H9 (cell line): ENCODE data around the gene FAM13C. TPM values are rescaled to one million over a fixed set of nuclear protein-coding genes. Genes with fewer than 3 reads are reported as not detected.

Experiments
- DNase-seq: peaks from one replicate; pipeline ENCODE4 v3.0.0-alpha.2; 2017
- H2AFZ ChIP-seq: one replicate; pipeline ENCODE4 v1.6.1; 2013; ENCODE audit warnings: mild to moderate bottlenecking, low read length, control low read depth, moderate library complexity
- H2AK5ac ChIP-seq: 2 replicates; pipeline ENCODE4 v1.6.1; 2013; ENCODE audit warnings: low read length, control low read depth, mixed read lengths; ENCODE audit not compliant: insufficient read length
- H2BK120ac ChIP-seq: one replicate; pipeline ENCODE4 v1.6.1; 2013; ENCODE audit warnings: low read depth, mild to moderate bottlenecking, low read length, control low read depth, inconsistent platforms; ENCODE audit not compliant: poor library complexity, severe bottlenecking
- H2BK12ac ChIP-seq: 2 replicates; pipeline ENCODE4 v1.6.1; 2013; ENCODE audit warnings: low read length, control low read depth, mixed read lengths, low read depth; ENCODE audit not compliant: insufficient read length
- H2BK15ac ChIP-seq: 2 replicates; pipeline ENCODE4 v1.6.1; 2013; ENCODE audit warnings: low read depth, low read length, control low read depth
- H2BK20ac ChIP-seq: one replicate; pipeline ENCODE4 v1.6.1; 2013; ENCODE audit warnings: low read depth, mild to moderate bottlenecking, low read length, control low read depth, inconsistent platforms; ENCODE audit not compliant: poor library complexity, severe bottlenecking
- H2BK5ac ChIP-seq: 2 replicates; pipeline ENCODE4 v1.6.1; 2013; ENCODE audit warnings: low read length, control low read depth, mixed read lengths; ENCODE audit not compliant: insufficient read length
- H3K14ac ChIP-seq: 2 replicates; pipeline ENCODE4 v1.6.1; 2013; ENCODE audit warnings: low read length, control low read depth; ENCODE audit not compliant: insufficient read depth
- H3K18ac ChIP-seq: 2 replicates; pipeline ENCODE4 v1.6.1; 2013; ENCODE audit warnings: low read depth, mild to moderate bottlenecking, mixed read lengths, low read length, control low read depth; ENCODE audit not compliant: insufficient read length
- H3K23ac ChIP-seq: 2 replicates; pipeline ENCODE4 v1.6.1; 2013; ENCODE audit warnings: low read length, control low read depth, mixed read lengths, low read depth; ENCODE audit not compliant: insufficient read length
- H3K23me2 ChIP-seq: 2 replicates; pipeline ENCODE4 v1.6.1; 2013; ENCODE audit warnings: low read depth, mild to moderate bottlenecking, mixed read lengths, low read length, control low read depth; ENCODE audit not compliant: insufficient read length, poor library complexity, severe bottlenecking
- H3K27ac ChIP-seq: 2 replicates; pipeline ENCODE4 v1.5.1; 2013; ENCODE audit warnings: low read length, control low read depth, mixed read lengths, low read depth; ENCODE audit not compliant: insufficient read length
- H3K27me3 ChIP-seq: 2 replicates; pipeline ENCODE4 v1.6.1; 2013; ENCODE audit warnings: low read length, control low read depth, inconsistent platforms; ENCODE audit not compliant: insufficient read depth
- H3K4ac ChIP-seq: 2 replicates; pipeline ENCODE4 v1.6.1; 2013; ENCODE audit warnings: low read depth, mild to moderate bottlenecking, control low read depth, inconsistent platforms, low read length, moderate library complexity
- H3K4me1 ChIP-seq: 2 replicates; pipeline ENCODE4 v1.6.1; 2013; ENCODE audit warnings: low read length, control low read depth, inconsistent platforms; ENCODE audit not compliant: insufficient read depth
- H3K4me2 ChIP-seq: 2 replicates; pipeline ENCODE4 v1.6.1; 2013; ENCODE audit warnings: low read length, control low read depth, mixed read lengths; ENCODE audit not compliant: insufficient read length, insufficient read depth
- H3K56ac ChIP-seq: 2 replicates; pipeline ENCODE4 v1.6.1; 2013; ENCODE audit warnings: low read depth, mild to moderate bottlenecking, mixed read lengths, low read length, control low read depth; ENCODE audit not compliant: insufficient read length
- H3K79me1 ChIP-seq: 2 replicates; pipeline ENCODE4 v1.6.1; 2013; ENCODE audit warnings: low read depth, mild to moderate bottlenecking, moderate library complexity, low read length, control low read depth, inconsistent platforms; ENCODE audit not compliant: insufficient read depth, poor library complexity, severe bottlenecking
- H3K79me2 ChIP-seq: 2 replicates; pipeline ENCODE4 v1.6.1; 2013; ENCODE audit warnings: low read length, control low read depth, inconsistent platforms; ENCODE audit not compliant: insufficient read depth
- H3K9ac ChIP-seq: 2 replicates; pipeline ENCODE4 v1.6.1; 2013; ENCODE audit warnings: low read length, control low read depth, mixed read lengths; ENCODE audit not compliant: insufficient read length; ENCODE audit errors: extremely low read depth
- H3K9me3 ChIP-seq: one replicate; pipeline ENCODE4 v1.6.1; 2013; ENCODE audit warnings: low read depth, low read length, inconsistent platforms; ENCODE audit not compliant: control insufficient read depth
- H3T11ph ChIP-seq: one replicate; pipeline ENCODE4 v1.6.1; 2013; ENCODE audit warnings: mild to moderate bottlenecking, low read length, control low read depth, inconsistent platforms
- H4K20me1 ChIP-seq: one replicate; pipeline ENCODE4 v1.6.1; 2013; ENCODE audit not compliant: control insufficient read depth, insufficient read length, insufficient read depth
- H4K5ac ChIP-seq: 2 replicates; pipeline ENCODE4 v1.6.1; 2013; ENCODE audit warnings: low read depth, mild to moderate bottlenecking, mixed read lengths, low read length, control low read depth; ENCODE audit not compliant: insufficient read length
- H4K8ac ChIP-seq: replicated peaks from 2 replicates; pipeline ENCODE4 v1.6.1; 2013; ENCODE audit warnings: low read length, control low read depth, mixed read lengths, low read depth; ENCODE audit not compliant: insufficient read length
- H4K91ac ChIP-seq: 2 replicates; pipeline ENCODE4 v1.6.1; 2013; ENCODE audit warnings: low read depth, mild to moderate bottlenecking, moderate library complexity, mixed read lengths, low read length, control low read depth; ENCODE audit not compliant: insufficient read length
- H3K27ac Mint-ChIP-seq, 3 experiments: 2 replicates in 2 of 3; 3 replicates in 1 of 3; pipeline ENCODE4 v1.8.0; 2020 to 2021; ENCODE audit warnings: mixed read lengths in 3 of 3, mild to moderate bottlenecking in 1 of 3, moderate library complexity in 1 of 3
- H3K27me3 Mint-ChIP-seq: 2 replicates; pipeline ENCODE4 v1.8.0; 2021; ENCODE audit warnings: low read depth, mild to moderate bottlenecking, moderate library complexity, mixed read lengths
- H3K36me3 Mint-ChIP-seq, 3 experiments: 2 replicates in 2 of 3; 3 replicates in 1 of 3; pipeline ENCODE4 v1.8.0; 2020 to 2021; ENCODE audit warnings: low read depth in 3 of 3, mixed read lengths in 3 of 3; ENCODE audit not compliant: insufficient read depth in 1 of 3
- H3K4me1 Mint-ChIP-seq, 2 experiments: 2 replicates each; pipeline ENCODE4 v1.8.0; 2020; ENCODE audit warnings: mixed read lengths in 2 of 2
- H3K4me3 Mint-ChIP-seq, 2 experiments: 2 replicates in 1 of 2; 3 replicates in 1 of 2; pipeline ENCODE4 v1.8.0; 2020 to 2021; ENCODE audit warnings: mild to moderate bottlenecking in 2 of 2, mixed read lengths in 2 of 2, moderate library complexity in 1 of 2
- H3K9me3 Mint-ChIP-seq, 2 experiments: 2 replicates in 1 of 2; 3 replicates in 1 of 2; pipeline ENCODE4 v1.8.0; 2020; ENCODE audit warnings: mild to moderate bottlenecking in 2 of 2, mixed read lengths in 2 of 2, moderate library complexity in 1 of 2
- CTCF ChIP-seq: fragments of 200-600 bp; sonication (generic); conservative IDR thresholded peaks from 3 replicates; pipeline ENCODE4 v1.8.0; 2021; ENCODE audit warnings: antibody characterized with exemption, mild to moderate bottlenecking
- total RNA-seq: library from RNA; stranded (reverse); gene quantifications from 2 replicates; pipeline ENCODE4 v1.2.1, GENCODE V29; 2021

Gene FAM13C
- total RNA-seq, 1 experiment from 2014 or later, result 0.31 TPM

DNA sequence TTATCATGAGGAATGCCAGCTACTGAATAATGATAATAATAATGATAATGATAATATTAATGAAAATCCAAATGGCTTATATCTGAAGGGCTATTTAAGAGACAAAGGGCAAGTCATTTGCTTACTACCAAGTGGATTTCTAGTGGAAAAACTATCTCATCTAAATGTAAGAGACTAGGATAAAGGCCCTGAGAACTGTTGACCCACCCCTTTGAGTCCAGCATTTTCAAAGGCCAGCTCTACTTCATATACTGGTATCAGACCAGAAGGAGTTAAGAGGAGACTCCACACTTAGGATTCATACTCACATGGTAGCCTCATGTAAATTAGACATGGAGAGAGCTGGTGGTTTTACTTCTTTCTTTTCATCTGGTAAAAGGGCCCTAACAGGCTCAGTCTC lies 109.9 kb downstream of the FAM13C start:
- Mint-ChIP-seq H3K27ac (no peak overlapping the region), H3K9me3 (no peaks in the 10 kb centered on the region), H3K4me1 (no peaks in the 10 kb centered on the region), H3K4me3 (no peak overlapping the region), H3K27me3 (no peaks in the 10 kb centered on the region), H3K36me3 (no peaks in the 10 kb centered on the region)
- Histone ChIP-seq H3K23ac (no peak overlapping the region), H4K5ac (no peak overlapping the region), H3K79me2 (no peaks in the 10 kb centered on the region), H2BK20ac (no peak overlapping the region), H3K4me1 (no peaks in the 10 kb centered on the region), H2BK5ac (no peak overlapping the region), H3K14ac (no peak overlapping the region), H4K8ac (no peak overlapping the region), H3K18ac (no peak overlapping the region), H3T11ph (no peak overlapping the region), H3K4ac (no peak overlapping the region), H3K23me2 (no peaks in the 10 kb centered on the region), H2BK12ac (no peak overlapping the region), H3K27me3 (no peaks in the 10 kb centered on the region), H3K4me2 (no peak overlapping the region), H2AK5ac (no peak overlapping the region), H3K56ac (no peak overlapping the region), H3K27ac (no peak overlapping the region), H3K9me3 (no peaks in the 10 kb centered on the region), H4K20me1 (no peaks in the 10 kb centered on the region), H2BK15ac (no peak overlapping the region), H4K91ac (no peak overlapping the region), H2AFZ (no peak overlapping the region), H2BK120ac (no peak overlapping the region), H3K9ac (no peak overlapping the region), H3K79me1 (no peaks in the 10 kb centered on the region)
- no peak for DNase-seq
- no peak for TF ChIP-seq CTCF
